IPS-18a (cell line): ENCODE data around the gene CIAO3.

ENCODE experiments used
- H3K27ac ChIP-seq: one replicate; pipeline ENCODE4 v1.5.1; 2013; ENCODE audit warnings: low read length
- H3K27me3 ChIP-seq: one replicate; pipeline ENCODE4 v1.6.1; 2013; ENCODE audit warnings: mild to moderate bottlenecking, low read length; ENCODE audit not compliant: control insufficient read depth, insufficient read depth
- H3K36me3 ChIP-seq: one replicate; pipeline ENCODE4 v1.6.1; 2013; ENCODE audit warnings: low read depth, low read length; ENCODE audit not compliant: control insufficient read depth
- H3K4me1 ChIP-seq: one replicate; pipeline ENCODE4 v1.6.1; 2013; ENCODE audit warnings: low read depth, low read length; ENCODE audit not compliant: control insufficient read depth
- H3K4me3 ChIP-seq: one replicate; pipeline ENCODE4 v1.5.1; 2013; ENCODE audit warnings: low read length
- H3K9ac ChIP-seq: one replicate; pipeline ENCODE4 v1.6.1; 2013; ENCODE audit warnings: mild to moderate bottlenecking, low read length, moderate library complexity
- H3K9me3 ChIP-seq: one replicate; pipeline ENCODE4 v1.6.1; 2013; ENCODE audit warnings: low read depth, low read length; ENCODE audit not compliant: control insufficient read depth

The CIAO3 gene

GRCh38 chr16:708019-708418 is 32.8 kb downstream of the CIAO3 start:
- Histone ChIP-seq H3K27ac (no peak overlapping the region), H3K27me3 (peaks cover 77% of the 10 kb centered on the region), H3K4me3 (no peak overlapping the region), H3K9ac (no peak overlapping the region), H3K9me3 (no peaks in the 10 kb centered on the region), H3K4me1 (no peaks in the 10 kb centered on the region), H3K36me3 (no peaks in the 10 kb centered on the region)

- no peak overlapping the region for H3K27ac ChIP-seq
- no peaks in the 10 kb centered on the region for H3K9me3 ChIP-seq
- no peaks in the 10 kb centered on the region for H3K4me1 ChIP-seq
- H3K36me3 ChIP-seq, result no peaks in the 10 kb centered on the region
- peaks cover 78% of the 10 kb centered on the region for H3K27me3 ChIP-seq
- no peak overlapping the region for H3K9ac ChIP-seq
- H3K4me3 ChIP-seq, result no peak overlapping the region
Observed at GRCh38 chr16:707062-707538, 33.7 kb downstream of the CIAO3 start.

- Histone ChIP-seq H3K4me3 (peak overlapping the region; percentile 39), H3K4me1 (no peaks in the 10 kb centered on the region), H3K27me3 (peaks cover 83% of the 10 kb centered on the region), H3K36me3 (no peaks in the 10 kb centered on the region), H3K9me3 (no peaks in the 10 kb centered on the region), H3K9ac (no peak overlapping the region), H3K27ac (no peak overlapping the region)
Observed at GRCh38 chr16:706189-707061, 34.4 kb downstream of the CIAO3 start.

- no peak within 1 kb of the TSS for H3K27ac ChIP-seq
Observed at GRCh38 chr16:705431-706188, 35.2 kb downstream of the CIAO3 start, which contains the start of gene FBXL16. Gene FBXL16, minus strand, starts transcription at chr16:705801. Its CDS starts 8,396 bp downstream, at chr16:697405.

GRCh38 chr16:704552-705380 is 36.0 kb downstream of the CIAO3 start:
- H3K27ac ChIP-seq, result no peak overlapping the region

More at GRCh38 chr16:705431-706188, 35.2 kb downstream of the CIAO3 start, which contains the start of gene FBXL16:
- no peaks in the 10 kb centered on the region for H3K36me3 ChIP-seq
- no peaks in the 10 kb centered on the region for H3K9me3 ChIP-seq
- H3K9ac ChIP-seq, result no peak within 1 kb of the TSS
- no peaks in the 10 kb centered on the region for H3K4me1 ChIP-seq
- H3K4me3 ChIP-seq, result peak within 1 kb of the TSS; percentile 39
- H3K27me3 ChIP-seq, result peaks cover 83% of the 10 kb centered on the region

GRCh38 chr16:704047-704446 is 36.8 kb downstream of the CIAO3 start:
- H3K27ac ChIP-seq, result no peak overlapping the region
- no peak overlapping the region for H3K4me3 ChIP-seq
- no peaks in the 10 kb centered on the region for H3K9me3 ChIP-seq
- no peaks in the 10 kb centered on the region for H3K4me1 ChIP-seq
- H3K9ac ChIP-seq, result no peak overlapping the region
- no peaks in the 10 kb centered on the region for H3K36me3 ChIP-seq
- peaks cover 94% of the 10 kb centered on the region for H3K27me3 ChIP-seq

More at GRCh38 chr16:704552-705380, 36.0 kb downstream of the CIAO3 start:
- Histone ChIP-seq H3K27me3 (peaks cover 91% of the 10 kb centered on the region), H3K9me3 (no peaks in the 10 kb centered on the region), H3K4me1 (no peaks in the 10 kb centered on the region), H3K36me3 (no peaks in the 10 kb centered on the region), H3K4me3 (no peak overlapping the region), H3K9ac (no peak overlapping the region)

- Histone ChIP-seq H3K4me3 (no peak overlapping the region), H3K9me3 (no peaks in the 10 kb centered on the region), H3K27ac (no peak overlapping the region), H3K36me3 (no peaks in the 10 kb centered on the region), H3K9ac (no peak overlapping the region), H3K27me3 (peaks cover 94% of the 10 kb centered on the region), H3K4me1 (no peaks in the 10 kb centered on the region)
Observed at GRCh38 chr16:703406-703805, 37.4 kb downstream of the CIAO3 start.

- no peaks in the 10 kb centered on the region for H3K9me3 ChIP-seq
- H3K4me1 ChIP-seq, result no peaks in the 10 kb centered on the region
- H3K27me3 ChIP-seq, result peaks cover 94% of the 10 kb centered on the region
- H3K36me3 ChIP-seq, result no peaks in the 10 kb centered on the region
- no peak overlapping the region for H3K9ac ChIP-seq
- no peak overlapping the region for H3K27ac ChIP-seq
- no peak overlapping the region for H3K4me3 ChIP-seq
Observed at GRCh38 chr16:702341-702740, 38.5 kb downstream of the CIAO3 start.

GRCh38 chr16:700684-701584 is 39.9 kb downstream of the CIAO3 start:
- Histone ChIP-seq H3K36me3 (no peaks in the 10 kb centered on the region), H3K9ac (no peak overlapping the region), H3K4me3 (no peak overlapping the region), H3K27me3 (peaks cover 91% of the 10 kb centered on the region), H3K9me3 (no peaks in the 10 kb centered on the region), H3K27ac (no peak overlapping the region), H3K4me1 (no peaks in the 10 kb centered on the region)

- Histone ChIP-seq H3K9me3 (no peaks in the 10 kb centered on the region), H3K4me1 (no peaks in the 10 kb centered on the region), H3K27me3 (peaks cover 96% of the 10 kb centered on the region), H3K4me3 (no peak overlapping the region), H3K27ac (no peak overlapping the region), H3K9ac (no peak overlapping the region), H3K36me3 (no peaks in the 10 kb centered on the region)
Observed at GRCh38 chr16:698911-699671, 41.7 kb downstream of the CIAO3 start.
